NB4 (cell line): ENCODE data around the gene JAKMIP1.

ENCODE experiments used
- DNase-seq: peaks from one replicate; pipeline ENCODE4 v3.0.0; 2010; ENCODE audit warnings: low read depth
- H3K4me3 ChIP-seq: one replicate; pipeline ENCODE4 v1.5.1; 2011; ENCODE audit warnings: mild to moderate bottlenecking, low read depth, low read length, moderate library complexity
- MAX ChIP-seq: IDR thresholded peaks from 2 replicates; pipeline ENCODE4 v1.6.1; 2011; ENCODE audit warnings: low read depth, low read length
- MYC ChIP-seq: IDR thresholded peaks from 2 replicates; pipeline ENCODE4 v1.6.1; 2011; ENCODE audit warnings: low read depth, low read length
- POLR2A ChIP-seq: IDR thresholded peaks from 2 replicates; pipeline ENCODE4 v1.6.1; 2011; ENCODE audit warnings: mild to moderate bottlenecking; ENCODE audit not compliant: insufficient read length; ENCODE audit errors: extremely low read depth
- TF ChIP-seq, protein P1 (sequence below): IDR thresholded peaks from one replicate; pipeline ENCODE4 v1.5.1; 2012; ENCODE audit warnings: low read depth, low read length

Gene JAKMIP1

DNA sequence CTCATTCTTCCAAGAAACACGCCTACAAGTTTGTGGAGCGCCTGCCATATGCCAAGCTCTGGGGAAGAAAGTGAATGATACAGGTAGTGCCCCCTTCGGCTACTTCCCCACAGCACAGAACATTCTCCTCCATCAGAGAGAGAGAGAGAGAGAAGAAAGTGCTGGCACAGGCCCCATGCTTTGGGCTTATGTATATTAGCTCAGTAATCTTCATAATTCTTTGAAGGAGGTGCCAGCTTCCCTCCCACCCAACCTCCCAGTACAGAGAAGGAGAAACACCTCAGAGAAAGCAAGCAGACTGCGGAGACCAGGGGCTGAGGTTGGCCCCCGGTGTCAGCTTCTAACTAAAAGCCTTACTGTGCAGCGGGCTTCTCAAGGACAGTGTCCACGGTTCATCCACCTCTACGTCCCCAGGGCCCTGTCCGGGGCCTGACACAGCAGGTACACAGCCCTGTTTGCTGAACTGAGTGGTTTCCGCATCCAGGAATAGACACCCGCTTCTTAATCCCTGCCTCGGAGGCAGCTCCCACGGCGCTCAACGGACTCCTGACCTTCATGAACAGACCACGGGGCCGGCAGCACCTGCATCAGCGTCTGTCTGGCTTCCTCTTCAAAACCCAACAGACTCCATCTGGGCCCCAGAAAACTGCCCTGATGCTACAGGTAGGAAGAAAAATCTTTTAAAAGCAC lies 50.2 kb downstream of the JAKMIP1 start:
- TF ChIP-seq MYC, result no peak
- no peak for TF ChIP-seq MAX
- TF ChIP-seq, protein P1, sequence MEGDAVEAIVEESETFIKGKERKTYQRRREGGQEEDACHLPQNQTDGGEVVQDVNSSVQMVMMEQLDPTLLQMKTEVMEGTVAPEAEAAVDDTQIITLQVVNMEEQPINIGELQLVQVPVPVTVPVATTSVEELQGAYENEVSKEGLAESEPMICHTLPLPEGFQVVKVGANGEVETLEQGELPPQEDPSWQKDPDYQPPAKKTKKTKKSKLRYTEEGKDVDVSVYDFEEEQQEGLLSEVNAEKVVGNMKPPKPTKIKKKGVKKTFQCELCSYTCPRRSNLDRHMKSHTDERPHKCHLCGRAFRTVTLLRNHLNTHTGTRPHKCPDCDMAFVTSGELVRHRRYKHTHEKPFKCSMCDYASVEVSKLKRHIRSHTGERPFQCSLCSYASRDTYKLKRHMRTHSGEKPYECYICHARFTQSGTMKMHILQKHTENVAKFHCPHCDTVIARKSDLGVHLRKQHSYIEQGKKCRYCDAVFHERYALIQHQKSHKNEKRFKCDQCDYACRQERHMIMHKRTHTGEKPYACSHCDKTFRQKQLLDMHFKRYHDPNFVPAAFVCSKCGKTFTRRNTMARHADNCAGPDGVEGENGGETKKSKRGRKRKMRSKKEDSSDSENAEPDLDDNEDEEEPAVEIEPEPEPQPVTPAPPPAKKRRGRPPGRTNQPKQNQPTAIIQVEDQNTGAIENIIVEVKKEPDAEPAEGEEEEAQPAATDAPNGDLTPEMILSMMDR, result no peak
- TF ChIP-seq POLR2A, result no peak
- H3K4me3 ChIP-seq, result no peak overlapping the region
- DNase-seq, result no peak

DNA sequence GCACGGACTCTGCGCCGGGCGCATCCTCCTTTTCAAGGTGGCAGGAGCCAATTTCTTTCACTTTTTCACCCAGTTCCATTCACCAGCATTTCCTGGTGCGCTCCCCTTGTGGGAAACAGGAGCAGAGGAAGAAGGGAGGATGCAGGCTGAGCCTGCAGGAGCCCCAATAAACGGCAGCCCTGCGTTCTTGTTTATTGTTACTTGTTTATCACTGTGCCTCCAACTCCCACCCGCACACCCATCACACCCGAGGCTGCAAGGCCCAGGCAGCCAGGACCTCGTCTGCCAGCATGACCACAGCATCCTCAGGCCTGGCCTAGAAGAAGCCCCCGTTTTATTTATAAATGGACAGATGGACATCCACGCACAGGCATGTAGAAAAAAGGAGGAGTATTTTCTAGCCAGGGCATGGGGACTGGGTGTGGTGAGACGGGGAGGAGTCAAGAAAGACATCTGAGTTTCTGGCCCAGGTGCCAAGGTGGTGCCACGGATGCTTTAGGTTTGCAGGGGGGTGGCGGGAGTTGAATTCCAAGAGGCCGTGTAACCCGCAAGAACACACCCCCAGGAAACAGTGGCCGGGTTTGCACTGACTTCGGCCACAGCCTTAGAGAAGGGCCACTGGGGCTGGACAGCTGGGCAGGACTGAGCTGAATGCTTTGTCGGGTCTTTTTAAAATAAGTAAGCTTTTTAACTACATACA lies 51.7 kb downstream of the JAKMIP1 start:
- no peak overlapping the region for H3K4me3 ChIP-seq
- DNase-seq, result no peak
- no peak for TF ChIP-seq MAX
- no peak for TF ChIP-seq POLR2A
- no peak for TF ChIP-seq MYC
- TF ChIP-seq, protein P1, result no peak

DNA sequence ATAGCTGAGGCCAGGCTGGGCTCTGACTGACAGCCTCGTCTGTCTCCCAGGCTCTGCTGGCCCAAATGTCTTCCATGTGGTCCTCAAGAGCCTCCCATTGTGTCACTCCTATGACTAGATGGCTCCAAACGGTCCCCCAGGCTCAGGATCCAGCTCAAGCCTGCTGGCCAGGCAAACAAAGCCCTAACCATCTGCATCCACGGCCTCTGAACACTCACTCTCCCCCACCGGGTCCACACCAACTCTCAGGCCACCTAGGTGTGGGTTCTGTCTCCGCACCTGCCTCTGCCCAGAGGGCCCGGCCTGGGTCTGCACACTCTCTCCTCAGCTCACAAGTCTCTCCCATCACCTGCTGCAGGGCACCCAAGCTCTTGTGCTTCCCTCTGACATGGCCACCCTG lies 52.9 kb downstream of the JAKMIP1 start:
- no peak for DNase-seq
- no peak for TF ChIP-seq MYC
- no peak for TF ChIP-seq POLR2A
- TF ChIP-seq MAX, result no peak
- no peak overlapping the region for H3K4me3 ChIP-seq

DNA sequence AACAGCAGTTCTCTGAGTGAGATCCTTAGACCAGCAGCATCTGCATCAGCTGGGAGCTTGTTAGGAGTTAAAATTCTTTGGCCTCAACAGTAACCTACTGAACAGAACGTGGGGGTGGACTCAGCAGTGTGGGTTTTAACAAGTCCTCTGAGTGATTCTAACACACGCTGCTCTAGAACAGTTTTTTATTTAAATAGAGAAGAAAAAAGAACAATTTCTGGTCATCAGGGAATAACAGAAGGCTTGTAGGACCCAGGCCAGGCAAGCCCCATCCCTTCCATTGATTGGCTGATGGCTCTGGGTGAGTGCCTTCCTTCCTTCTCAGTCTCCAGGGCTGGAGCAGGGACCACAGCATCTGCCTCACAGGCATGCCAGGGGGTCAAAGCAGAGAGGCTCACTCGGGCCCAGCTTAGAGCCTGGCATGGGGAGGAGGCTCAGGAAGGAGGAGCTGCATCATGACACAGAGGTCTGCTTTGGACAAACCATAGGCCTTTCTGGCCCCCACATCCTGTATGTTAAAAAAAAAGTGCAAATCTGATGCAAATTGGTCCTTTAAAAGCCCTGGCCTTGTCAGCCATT lies 56.7 kb downstream of the JAKMIP1 start:
- H3K4me3 ChIP-seq, result no peak overlapping the region
- TF ChIP-seq, protein P1, result no peak
- no peak for DNase-seq

DNA sequence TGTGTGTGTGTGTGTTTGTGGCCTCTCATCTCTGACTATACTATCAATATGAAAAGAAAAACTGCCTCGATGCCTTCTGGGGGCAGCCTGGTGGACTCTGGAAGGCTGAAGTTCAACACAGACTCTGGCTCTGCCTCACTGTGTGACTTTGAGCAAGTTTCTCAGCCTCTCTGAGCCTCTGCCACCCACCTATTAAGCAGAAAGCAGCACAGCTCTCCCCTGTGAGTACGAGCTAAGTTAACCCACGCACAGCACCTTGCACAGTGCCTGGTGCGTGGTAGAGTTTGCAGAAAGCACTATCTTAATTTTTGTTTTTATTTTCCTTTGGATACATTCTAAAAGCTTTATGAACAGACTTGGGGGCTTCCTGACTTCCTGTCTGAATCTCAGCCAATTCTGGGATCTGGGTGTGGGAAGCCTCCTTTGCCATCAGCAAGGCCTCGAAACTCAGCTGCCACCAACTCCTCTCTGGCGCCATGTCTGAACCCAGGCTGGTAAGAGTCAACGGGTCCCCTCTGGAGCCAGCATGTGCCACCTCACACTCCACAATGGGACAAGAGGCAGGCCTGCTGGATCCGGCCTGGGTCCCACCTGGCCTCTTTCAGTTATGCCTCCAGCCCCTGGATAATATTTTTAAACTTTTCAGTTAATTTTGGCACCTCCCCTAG lies 57.3 kb downstream of the JAKMIP1 start:
- TF ChIP-seq MAX (no peak), POLR2A (no peak), MYC (no peak)
- TF ChIP-seq, protein P1, result no peak
- H3K4me3 ChIP-seq, result no peak overlapping the region
- no peak for DNase-seq

DNA sequence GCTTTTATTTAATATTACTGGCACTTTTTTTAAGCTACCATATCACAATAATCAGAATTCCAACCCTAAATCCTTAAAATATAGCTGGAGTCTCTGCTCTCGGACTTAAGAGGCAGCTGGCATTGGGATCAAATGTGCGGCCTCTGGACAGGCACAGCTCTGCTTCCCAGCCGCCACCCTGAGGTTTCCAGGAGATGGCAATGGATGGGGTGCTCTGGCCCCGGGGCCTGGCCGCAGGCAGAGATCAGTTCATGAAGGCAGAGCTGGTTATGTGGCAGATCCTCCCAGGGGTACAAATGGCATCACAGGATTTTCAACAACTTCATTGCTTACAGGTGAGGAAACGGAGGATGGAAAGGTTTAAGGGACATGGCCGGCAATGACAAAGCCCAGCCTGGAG lies 57.8 kb downstream of the JAKMIP1 start:
- H3K4me3 ChIP-seq, result no peak overlapping the region
- TF ChIP-seq, protein P1, result no peak
- TF ChIP-seq MYC (no peak), MAX (no peak), POLR2A (no peak)
- DNase-seq, result no peak
